Sigmoid colon (tissue), 7 donors: Measurements from ENCODE around the gene CCDC68. TPM values are rescaled to one million over a fixed set of nuclear protein-coding genes. Genes with fewer than 3 reads are reported as not detected.

Source experiments
- DNase-seq: peaks from one replicate; pipeline ENCODE4 v3.0.0-alpha.2; 2019
- H3K27ac ChIP-seq, 4 donors: fragments of 200-600 bp; sonication (generic); one replicate each; pipeline ENCODE4 v1.5.1; 2016 to 2019; ENCODE audit warnings: mild to moderate bottlenecking in 1 of 4
- H3K27me3 ChIP-seq, 3 donors: fragments of 200-600 bp; sonication (generic); one replicate each; pipeline ENCODE4 v1.5.1; 2019; ENCODE audit warnings: mild to moderate bottlenecking in 1 of 3
- H3K36me3 ChIP-seq, 4 donors: fragments of 200-600 bp; sonication (generic); one replicate each; pipeline ENCODE4 v1.5.1; 2016 to 2019
- H3K4me1 ChIP-seq, 4 donors: fragments of 200-600 bp; sonication (generic); one replicate each; pipeline ENCODE4 v1.5.1; 2017 to 2019
- H3K4me3 ChIP-seq, 4 donors: fragments of 200-600 bp; sonication (generic); one replicate each; pipeline ENCODE4 v1.5.1; 2017 to 2019; ENCODE audit warnings: mild to moderate bottlenecking in 2 of 4, moderate library complexity in 1 of 4
- H3K9me3 ChIP-seq, 4 donors: fragments of 200-600 bp in 3 of 4; sonication (generic) in 3 of 4; one replicate each; pipeline versions ENCODE4 v1.5.1 to v1.6.1; 2013 to 2019
- CTCF ChIP-seq, 4 experiments: fragments of 450-650 bp in 3 of 4; fragments of 200-600 bp in 1 of 4; IDR thresholded peaks; one replicate each; pipeline ENCODE4 v1.5.1; 2016 to 2019; ENCODE audit warnings: antibody characterized with exemption in 4 of 4, mild to moderate bottlenecking in 3 of 4, moderate library complexity in 2 of 4
- EP300 ChIP-seq, 4 donors: sonication (generic); formaldehyde crosslinking; IDR thresholded peaks; one replicate each; pipeline ENCODE4 v1.6.1; 2017; ENCODE audit warnings: antibody characterized with exemption in 4 of 4
- POLR2A ChIP-seq, 2 donors: fragments of 450-650 bp; IDR thresholded peaks; one replicate each; pipeline ENCODE4 v1.6.1; 2016; ENCODE audit warnings: antibody characterized with exemption in 2 of 2, mild to moderate bottlenecking in 2 of 2, moderate library complexity in 2 of 2
- POLR2AphosphoS5 ChIP-seq, 4 donors: sonication (generic); formaldehyde crosslinking; IDR thresholded peaks; one replicate each; pipeline ENCODE4 v1.6.1; 2017; ENCODE audit warnings: antibody characterized with exemption in 4 of 4
- WGBS, 2 donors: extraction: QIAGEN DNeasy Blood & Tissue Kit; methylation state at CpG; one replicate each; pipeline ENCODE4 v1.1.7; 2013; 5-methylcytosine and 5-hydroxymethylcytosine counted together
- intact Hi-C: fragments of 100-400 bp; cut with DNase I; formaldehyde crosslinking; loops from one replicate; pipeline ENCODE4 v1.15.1; 2023
- polyA plus RNA-seq, 3 donors: library from polyadenylated mRNA; stranded (reverse); fragments of 200-250 nt; gene quantifications; one replicate each; pipeline ENCODE4 v1.2.3, GENCODE V29; 2013
- total RNA-seq, 4 donors: library from RNA; depleted of rRNA; stranded (reverse); fragments of >200 nt; gene quantifications; one replicate each; pipeline ENCODE4 v1.1.0, GENCODE V29; 2016
- donor health status: healthy with polysubstance abuse.
- donor health status: Bipolar disorder and iron deficiency.
- donor health status: healthy.

Gene CCDC68
- total and polyA plus RNA-seq, 7 donors, result 3.1 to 42.3 (median 5.5) TPM

GRCh38 chr18:54873884-54874255 lies 85.4 kb downstream of the CCDC68 start:
- 16 to 58% methylated on average over 2 of the region's 2 CpGs for WGBS, 2 donors
- Histone ChIP-seq H3K36me3 (no peaks in the 10 kb centered on the region), H3K27ac (no peak overlapping the region), H3K4me1 (no peaks in the 10 kb centered on the region), H3K27me3 (no peaks in the 10 kb centered on the region), H3K4me3 (no peak overlapping the region), H3K9me3 (no peaks in the 10 kb centered on the region)
- intact Hi-C loops, result no loop called here
- no peak for DNase-seq
- no peak for TF ChIP-seq CTCF (IDR thresholded peaks at IDR 0.05)
- no peak for TF ChIP-seq POLR2A (IDR thresholded peaks at IDR 0.05)
- no peak for TF ChIP-seq EP300 (IDR thresholded peaks at IDR 0.05)
- TF ChIP-seq POLR2AphosphoS5 (IDR thresholded peaks at IDR 0.05), result no peak

GRCh38 chr18:54872681-54873080 lies 86.6 kb downstream of the CCDC68 start:
- 86 to 90% methylated on average over 1 of the region's 1 CpG for WGBS, 2 donors

GRCh38 chr18:54871231-54871630 lies 88.0 kb downstream of the CCDC68 start:
- Histone ChIP-seq H3K4me3 (no peak overlapping the region), H3K36me3 (no peaks in the 10 kb centered on the region), H3K4me1 (no peaks in the 10 kb centered on the region), H3K27me3 (no peaks in the 10 kb centered on the region), H3K27ac (no peak overlapping the region), H3K9me3 (no peaks in the 10 kb centered on the region)
- no peak for DNase-seq
- TF ChIP-seq EP300 (IDR thresholded peaks at IDR 0.05) (no peak), POLR2AphosphoS5 (IDR thresholded peaks at IDR 0.05) (no peak), POLR2A (IDR thresholded peaks at IDR 0.05) (no peak), CTCF (IDR thresholded peaks at IDR 0.05) (no peak)
- intact Hi-C loops, result no loop called here
- WGBS, 2 donors, result 83 to 91% methylated on average over 6 of the region's 6 CpGs

More at GRCh38 chr18:54872681-54873080, 86.6 kb downstream of the CCDC68 start:
- Histone ChIP-seq H3K9me3 (no peaks in the 10 kb centered on the region), H3K4me1 (no peaks in the 10 kb centered on the region), H3K27ac (no peak overlapping the region), H3K4me3 (no peak overlapping the region), H3K36me3 (no peaks in the 10 kb centered on the region), H3K27me3 (no peaks in the 10 kb centered on the region)
- DNase-seq, result no peak
- intact Hi-C loops, result no loop called here
- TF ChIP-seq POLR2AphosphoS5 (IDR thresholded peaks at IDR 0.05) (no peak), EP300 (IDR thresholded peaks at IDR 0.05) (no peak), CTCF (IDR thresholded peaks at IDR 0.05) (no peak), POLR2A (IDR thresholded peaks at IDR 0.05) (no peak)

- H3K4me1 ChIP-seq, result no peaks in the 10 kb centered on the region
- WGBS, 2 donors, result 92% methylated on average over 5 of the region's 5 CpGs
- TF ChIP-seq CTCF (IDR thresholded peaks at IDR 0.05), result no peak
- TF ChIP-seq POLR2A (IDR thresholded peaks at IDR 0.05), result no peak
- TF ChIP-seq EP300 (IDR thresholded peaks at IDR 0.05), result no peak
- no peak for TF ChIP-seq POLR2AphosphoS5 (IDR thresholded peaks at IDR 0.05)
- H3K36me3 ChIP-seq, result no peaks in the 10 kb centered on the region
- H3K9me3 ChIP-seq, result no peaks in the 10 kb centered on the region
- no peaks in the 10 kb centered on the region for H3K27me3 ChIP-seq
- no peak for DNase-seq
- intact Hi-C loops, result no loop called here
- no peak overlapping the region for H3K27ac ChIP-seq
- no peak overlapping the region for H3K4me3 ChIP-seq
Observed at GRCh38 chr18:54867131-54867530, 92.1 kb downstream of the CCDC68 start.

- TF ChIP-seq CTCF (IDR thresholded peaks at IDR 0.05), result no peak
- no peak for TF ChIP-seq EP300 (IDR thresholded peaks at IDR 0.05)
- Histone ChIP-seq H3K27me3 (no peaks in the 10 kb centered on the region), H3K4me1 (no peaks in the 10 kb centered on the region), H3K27ac (no peak overlapping the region), H3K9me3 (no peaks in the 10 kb centered on the region), H3K4me3 (no peak overlapping the region), H3K36me3 (no peaks in the 10 kb centered on the region)
- 57 to 82% methylated on average over 1 of the region's 1 CpG for WGBS, 2 donors
- DNase-seq, result no peak
- intact Hi-C loops, result no loop called here
Observed at GRCh38 chr18:54860941-54861340, 98.3 kb downstream of the CCDC68 start.
